Large intestine (tissue), 12 donors: ENCODE data around the gene KRTAP19-2. TPM values are rescaled to one million over a fixed set of nuclear protein-coding genes. Genes with fewer than 3 reads are reported as not detected.
"Not testable (repeated sequence)": the region's sequence is repeated elsewhere in the genome, so short reads cannot be mapped to it uniquely, and the experiment has no call there.

Source experiments
- DNase-seq, 2 donors: peaks; one replicate each; pipeline versions ENCODE4 v3.0.0 to v3.0.0-alpha.2; 2013
- H3K27ac ChIP-seq: one replicate; pipeline ENCODE4 v1.5.1; 2013; ENCODE audit warnings: low read length
- H3K27me3 ChIP-seq: 2 replicates; pipeline ENCODE4 v1.6.1; 2013; ENCODE audit warnings: low read length; ENCODE audit not compliant: control insufficient read depth, insufficient read depth
- H3K36me3 ChIP-seq: 2 replicates; pipeline ENCODE4 v1.6.1; 2013; ENCODE audit warnings: low read length; ENCODE audit not compliant: control insufficient read depth, insufficient read depth
- H3K4me1 ChIP-seq: one replicate; pipeline ENCODE4 v1.6.1; 2013; ENCODE audit warnings: low read length; ENCODE audit not compliant: control insufficient read depth, insufficient read depth
- H3K4me3 ChIP-seq: one replicate; pipeline ENCODE4 v1.5.1; 2013; ENCODE audit warnings: low read length
- H3K9me3 ChIP-seq: one replicate; pipeline ENCODE4 v1.6.1; 2013; ENCODE audit warnings: mild to moderate bottlenecking, low read depth, low read length, moderate library complexity; ENCODE audit not compliant: control insufficient read depth
- WGBS: methylation state at CpG from one replicate; pipeline ENCODE4 v1.1.5; 2013; ENCODE audit warnings: low lambda C conversion rate; ENCODE audit not compliant: insufficient coverage; 5-methylcytosine and 5-hydroxymethylcytosine counted together
- long read RNA-seq, 11 donors: transcript quantifications; one replicate each; lab custom pipeline, GENCODE V29; 2026
- polyA plus RNA-seq: library from polyadenylated mRNA; unstranded; fragments of 120-200 nt; gene quantifications from one replicate; pipeline ENCODE4 v1.2.1, GENCODE V29; 2013

Gene KRTAP19-2, protein sequence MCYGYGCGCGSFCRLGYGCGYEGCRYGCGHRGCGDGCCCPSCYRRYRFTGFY
- polyA plus RNA-seq, result not detected
- long read RNA-seq, donor 1, result 0 reads
- long read RNA-seq, donor 2, result 0 reads
- long read RNA-seq, donor 3, result 0 reads
- long read RNA-seq, donor 4, result 0 reads
- long read RNA-seq, donor 5, result 0 reads
- long read RNA-seq, donor 6, result 0 reads
- long read RNA-seq, donor 7, result 0 reads
- long read RNA-seq, donor 8, result 0 reads
- long read RNA-seq, donor 9, result 0 reads
- long read RNA-seq, donor 10, result 0 reads
- long read RNA-seq, donor 11, result 0 reads

DNA sequence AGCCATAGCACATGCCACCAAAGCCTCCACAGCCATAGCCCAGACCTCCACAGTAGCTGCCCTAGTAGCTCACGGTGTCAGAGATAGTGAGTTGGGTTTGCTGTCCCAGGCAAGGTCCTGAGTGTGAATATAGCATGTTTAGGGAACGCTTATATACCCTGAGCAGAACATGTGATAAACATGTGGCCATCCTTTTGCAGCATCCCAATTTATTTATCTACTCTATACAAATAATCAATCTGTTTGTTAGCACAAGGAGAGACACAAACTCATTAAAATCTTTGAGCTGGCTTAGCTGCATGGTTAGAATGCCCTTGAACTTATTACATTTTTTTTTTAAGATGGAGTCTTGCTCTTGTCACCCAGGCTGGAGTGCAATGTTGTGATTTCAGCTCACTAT, at the start of gene KRTAP19-2:
Gene KRTAP19-2, minus strand, starts transcription at position 101 of the 400 bp plus-strand sequence. Its CDS starts 88 bp downstream, at position 13.
- Histone ChIP-seq H3K9me3 (no peaks in the 10 kb centered on the region), H3K4me3 (no peak within 1 kb of the TSS), H3K27me3 (no peaks in the 10 kb centered on the region), H3K27ac (no peak within 1 kb of the TSS), H3K36me3 (no peaks in the 10 kb centered on the region), H3K4me1 (no peaks in the 10 kb centered on the region)
- WGBS, result no CpG with 5 or more reads among the region's 2 CpGs
- no peak for DNase-seq

GRCh38 chr21:30518876-30519275, 31.6 kb upstream of the KRTAP19-2 start:
- no peak for DNase-seq
- H3K36me3 ChIP-seq, result no peaks in the 10 kb centered on the region
- no peaks in the 10 kb centered on the region for H3K27me3 ChIP-seq
- H3K9me3 ChIP-seq, result no peaks in the 10 kb centered on the region
- no CpG with 5 or more reads among the region's 1 CpG for whole genome bisulfite sequencing
- no peak overlapping the region for H3K27ac ChIP-seq
- no peaks in the 10 kb centered on the region for H3K4me1 ChIP-seq
- H3K4me3 ChIP-seq, result no peak overlapping the region

- Histone ChIP-seq H3K27ac (no peak overlapping the region), H3K4me3 (no peak overlapping the region), H3K27me3 (no peaks in the 10 kb centered on the region), H3K36me3 (no peaks in the 10 kb centered on the region), H3K4me1 (no peaks in the 10 kb centered on the region), H3K9me3 (no peaks in the 10 kb centered on the region)
- no peak for DNase-seq
- WGBS, result no CpG with 5 or more reads among the region's 1 CpG
Observed at GRCh38 chr21:30515681-30516080, 28.4 kb upstream of the KRTAP19-2 start.

GRCh38 chr21:30505621-30506205, 18.5 kb upstream of the KRTAP19-2 start:
- not testable (repeated sequence) for DNase-seq, H3K4me3 ChIP-seq, H3K9me3 ChIP-seq, H3K36me3 ChIP-seq, H3K27ac ChIP-seq, H3K4me1 ChIP-seq, H3K27me3 ChIP-seq
- WGBS, result no CpG with 5 or more reads among the region's 4 CpGs

DNA sequence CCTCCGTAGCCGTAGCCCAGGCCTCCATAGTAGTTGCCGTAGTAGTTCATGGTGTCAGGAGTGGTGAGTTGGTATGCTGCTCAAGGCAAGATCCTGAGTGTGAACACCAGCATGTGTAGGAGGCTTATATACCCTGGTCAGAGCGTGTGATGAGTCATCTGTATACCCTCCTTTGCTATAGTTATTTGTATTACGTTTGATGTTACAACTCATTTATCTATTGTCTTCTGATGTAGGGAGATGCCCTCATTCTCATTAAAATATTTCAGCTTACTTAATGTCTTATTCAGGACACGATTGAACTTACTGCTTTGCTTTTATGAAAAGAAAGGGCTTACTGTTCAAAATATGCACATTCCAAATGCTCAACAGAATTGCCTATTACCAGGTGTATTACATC, 14.8 kb upstream of the KRTAP19-2 start, which contains the start of gene KRTAP19-5:
Gene KRTAP19-5, minus strand, starts transcription at position 101 of the 400 bp plus-strand sequence. Its CDS starts 51 bp downstream, at position 50.
- no CpG with 5 or more reads among the region's 6 CpGs for WGBS
- Histone ChIP-seq H3K4me1 (no peaks in the 10 kb centered on the region), H3K9me3 (no peaks in the 10 kb centered on the region), H3K27ac (no peak within 1 kb of the TSS), H3K27me3 (no peaks in the 10 kb centered on the region), H3K4me3 (no peak within 1 kb of the TSS), H3K36me3 (no peaks in the 10 kb centered on the region)
- DNase-seq, result no peak

DNA sequence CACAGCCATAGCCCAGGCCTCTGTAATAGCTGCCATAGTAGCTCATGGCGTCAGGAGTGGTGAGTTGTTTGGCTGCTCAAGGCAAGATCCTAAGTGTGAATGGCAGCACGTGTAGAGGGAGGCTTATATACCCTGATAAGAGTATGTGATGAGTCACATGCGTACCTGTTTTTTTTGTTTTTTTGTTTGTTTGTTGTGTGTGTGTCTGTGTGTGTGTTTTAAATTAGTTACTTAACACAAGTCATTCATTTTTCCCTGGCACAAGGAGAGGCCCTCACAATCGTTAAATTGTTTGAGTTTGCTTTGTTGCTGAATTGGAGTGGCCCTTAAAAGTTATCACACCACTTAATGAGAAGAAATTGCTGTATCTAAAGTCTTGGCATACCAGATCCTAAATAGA, 9.8 kb upstream of the KRTAP19-2 start, which contains the start of gene KRTAP19-4:
Gene KRTAP19-4, minus strand, starts transcription at position 101 of the 400 bp plus-strand sequence. Its CDS starts 55 bp downstream, at position 46.
- Histone ChIP-seq H3K4me3 (no peak within 1 kb of the TSS), H3K27me3 (no peaks in the 10 kb centered on the region), H3K4me1 (no peaks in the 10 kb centered on the region), H3K36me3 (no peaks in the 10 kb centered on the region), H3K27ac (no peak within 1 kb of the TSS), H3K9me3 (no peaks in the 10 kb centered on the region)
- 60% methylated on average over 1 of the region's 4 CpGs for WGBS
- DNase-seq, result no peak

DNA sequence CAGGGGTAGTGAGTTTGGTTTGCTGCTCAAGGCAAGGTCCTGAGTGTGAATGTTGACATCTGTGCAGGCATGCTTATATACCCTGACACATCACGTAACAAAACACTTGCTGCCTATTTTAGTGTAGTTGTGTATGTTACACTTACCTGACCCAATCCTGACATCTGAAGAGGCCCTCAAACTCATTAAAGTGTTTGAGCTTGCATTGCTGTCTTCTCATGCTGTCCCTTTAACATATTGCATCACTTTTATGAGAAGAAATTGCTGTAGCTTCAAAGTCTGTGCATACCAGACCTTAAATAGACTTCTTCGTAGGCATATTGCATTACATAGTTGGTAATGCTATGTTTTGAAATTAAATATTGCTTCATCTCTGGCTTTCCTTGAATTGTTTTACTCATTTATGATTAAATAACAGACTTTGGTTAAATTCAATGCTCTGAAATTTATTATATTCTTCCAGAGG, 4.8 kb upstream of the KRTAP19-2 start, which contains the start of gene KRTAP19-3:
Gene KRTAP19-3, minus strand, starts transcription at position 51 of the 466 bp plus-strand sequence. CDS start 56 bp downstream, outside the sequence.
- no CpG with 5 or more reads among the region's 2 CpGs for WGBS
- no peaks in the 10 kb centered on the region for H3K9me3 ChIP-seq
- DNase-seq, result peak in 1 of 2 donors; percentile 3
- no peaks in the 10 kb centered on the region for H3K4me1 ChIP-seq
- no peak within 1 kb of the TSS for H3K4me3 ChIP-seq
- H3K27me3 ChIP-seq, result no peaks in the 10 kb centered on the region
- H3K36me3 ChIP-seq, result no peaks in the 10 kb centered on the region
- H3K27ac ChIP-seq, result no peak within 1 kb of the TSS

DNA sequence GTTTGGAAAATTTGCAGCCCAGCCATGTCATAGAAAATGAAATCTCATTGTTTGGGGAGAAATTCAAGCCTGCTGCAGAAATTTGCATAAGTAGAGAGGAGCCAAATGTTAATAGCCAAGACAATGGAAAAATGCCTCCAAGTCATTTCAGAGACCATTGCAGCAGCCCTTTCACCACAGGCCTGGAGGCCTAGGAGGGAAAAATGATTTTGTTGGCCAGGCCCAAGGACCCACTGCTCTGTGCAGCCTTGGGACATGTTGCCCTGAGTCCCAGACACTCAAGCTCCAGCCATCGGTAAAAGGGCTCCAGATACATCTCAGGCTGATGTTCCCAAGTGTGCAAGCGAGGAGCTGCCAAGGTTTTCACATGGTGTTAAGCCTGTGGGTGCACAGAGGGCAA, 1.1 kb downstream of the KRTAP19-2 start:
- Histone ChIP-seq H3K9me3 (no peaks in the 10 kb centered on the region), H3K4me3 (no peak overlapping the region), H3K4me1 (no peaks in the 10 kb centered on the region), H3K27ac (no peak overlapping the region), H3K36me3 (no peaks in the 10 kb centered on the region), H3K27me3 (no peaks in the 10 kb centered on the region)
- no CpG with 5 or more reads among the region's 2 CpGs for WGBS
- DNase-seq, result no peak

DNA sequence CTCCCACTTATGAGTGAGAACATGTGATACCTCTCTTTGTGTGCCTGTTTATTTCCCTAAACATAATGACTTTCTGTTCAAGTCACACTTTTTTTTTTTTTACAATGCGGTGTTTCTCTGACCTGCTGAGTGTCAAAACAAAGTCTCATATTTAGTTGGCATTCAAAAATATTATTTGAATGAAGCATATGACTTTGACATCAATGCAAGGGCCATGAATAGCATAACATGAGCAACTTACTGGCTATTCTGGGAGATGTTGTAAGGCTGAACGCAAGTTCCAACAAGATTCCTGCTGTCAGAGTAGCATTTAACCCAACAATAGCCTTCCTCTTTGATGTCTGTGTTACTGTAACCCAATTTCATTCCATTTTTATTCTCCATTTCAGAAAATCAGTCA, 5.1 kb downstream of the KRTAP19-2 start:
- Histone ChIP-seq H3K4me3 (no peak overlapping the region), H3K27ac (no peak overlapping the region), H3K4me1 (no peaks in the 10 kb centered on the region), H3K27me3 (no peaks in the 10 kb centered on the region), H3K9me3 (no peaks in the 10 kb centered on the region), H3K36me3 (no peaks in the 10 kb centered on the region)
- no CpG with 5 or more reads among the region's 2 CpGs for WGBS
- no peak for DNase-seq

GRCh38 chr21:30480145-30480544, 7.1 kb downstream of the KRTAP19-2 start, which contains the start of gene KRTAP19-1:
TSS of gene KRTAP19-1 (minus strand) at chr21:30480367. CDS start at chr21:30480317, 50 bp downstream.
- H3K4me1 ChIP-seq, result no peaks in the 10 kb centered on the region
- H3K27ac ChIP-seq, result no peak within 1 kb of the TSS
- no peak within 1 kb of the TSS for H3K4me3 ChIP-seq
- H3K27me3 ChIP-seq, result no peaks in the 10 kb centered on the region
- no peak for DNase-seq
- no peaks in the 10 kb centered on the region for H3K36me3 ChIP-seq
- no peaks in the 10 kb centered on the region for H3K9me3 ChIP-seq
- WGBS, result no CpG with 5 or more reads among the region's 7 CpGs
